GM12878 (cell line): ENCODE results near the gene CDC45. TPM values are rescaled to one million over a fixed set of nuclear protein-coding genes. Genes with fewer than 3 reads are reported as not detected.

Experiments used
- ATAC-seq: fragments of 200-7000 bp; cut with Tn5 transposase; 3 replicates; pipeline ENCODE4 v1.9.1; 2020; ENCODE audit warnings: mild to moderate bottlenecking, moderate library complexity
- BruUV-seq: library from RNA; stranded (reverse); fragments of 400-500 nt; replicated peaks from 2 replicates; lab custom pipeline; 2021; lab: Mats Ljungman, UMichigan
- CTCF ChIA-PET: fragments of 300-600 bp; sonication (Branson Sonifier 250); formaldehyde crosslinking; extraction: SDS; loops from one replicate; lab custom pipeline; 2021; ENCODE audit warnings: inconsistent platforms; lab: Yijun Ruan, JAX
- POLR2A ChIA-PET: fragments of 350-600 bp; formaldehyde crosslinking; extraction: SDS; loops from one replicate; lab custom pipeline; 2021; ENCODE audit warnings: inconsistent platforms; lab: Charles Lee
- RAD21 ChIA-PET: fragments of 300-600 bp; sonication (Branson Sonifier 250); formaldehyde crosslinking; loops from one replicate; lab custom pipeline; 2023; ENCODE audit warnings: antibody characterized with exemption; ENCODE audit not compliant: unreplicated experiment; lab: Charles Lee
- SMC1A ChIA-PET: fragments of 300-600 bp; sonication (Branson Sonifier 250); formaldehyde crosslinking; loops from one replicate; lab custom pipeline; 2023; ENCODE audit not compliant: unreplicated experiment, uncharacterized antibody; lab: Charles Lee
- DNase-seq: peaks from one replicate; pipeline ENCODE4 v3.0.0-alpha.2; 2011; ENCODE audit warnings: low read depth, low spot score
- FAIRE-seq: peaks from 3 replicates; lab custom pipeline; 2011; peaks lifted over from hg19 to GRCh38; lab: Jason Lieb, UNC
- H2AFZ ChIP-seq: 2 replicates; pipeline ENCODE4 v1.6.0; 2011; ENCODE audit warnings: low read depth, low read length, control low read depth; ENCODE audit not compliant: control insufficient read depth
- H3K27ac ChIP-seq: 2 replicates; pipeline ENCODE4 v1.5.1; 2011; ENCODE audit warnings: control low read depth; ENCODE audit not compliant: control insufficient read depth, insufficient read depth
- H3K27me3 ChIP-seq, 2 experiments: replicated peaks in 1 of 2; 2 replicates each; pipeline versions ENCODE4 v1.6.0 to v1.6.1; 2011; ENCODE audit warnings: low read length in 1 of 2; ENCODE audit not compliant: control insufficient read depth in 2 of 2, insufficient read depth in 2 of 2
- H3K36me3 ChIP-seq, 2 experiments: 2 replicates each; pipeline ENCODE4 v1.5.1; 2011; ENCODE audit warnings: low read length in 1 of 2; ENCODE audit not compliant: control insufficient read depth in 2 of 2, insufficient read depth in 2 of 2
- H3K4me1 ChIP-seq: 2 replicates; pipeline ENCODE4 v1.6.1; 2011; ENCODE audit warnings: mild to moderate bottlenecking, low read length, moderate library complexity, mixed read lengths; ENCODE audit not compliant: control insufficient read depth, insufficient read depth
- H3K4me2 ChIP-seq: 2 replicates; pipeline ENCODE4 v1.6.0; 2011; ENCODE audit warnings: control low read depth; ENCODE audit not compliant: control insufficient read depth, insufficient read depth
- H3K4me3 ChIP-seq: fragments of 200-600 bp; sonication (generic); 2 replicates; pipeline ENCODE4 v1.5.1; 2016
- H3K79me2 ChIP-seq: 2 replicates; pipeline ENCODE4 v1.6.0; 2011; ENCODE audit warnings: low read length; ENCODE audit not compliant: control insufficient read depth, insufficient read depth
- H3K9ac ChIP-seq: 2 replicates; pipeline ENCODE4 v1.8.0; 2011; ENCODE audit warnings: low read length, control low read depth, mixed read lengths; ENCODE audit not compliant: control insufficient read depth, insufficient read depth
- H3K9me3 ChIP-seq: replicated peaks from 3 replicates; pipeline ENCODE4 v1.5.1; 2011; ENCODE audit warnings: mild to moderate bottlenecking, low read length; ENCODE audit not compliant: control insufficient read depth, insufficient read depth
- H4K20me1 ChIP-seq: 2 replicates; pipeline ENCODE4 v1.6.0; 2011; ENCODE audit not compliant: control insufficient read depth, insufficient read depth
- CHD2 ChIP-seq: IDR thresholded peaks from 2 replicates; pipeline ENCODE4 v1.6.1; 2011; ENCODE audit warnings: low read depth, low read length, improper control_type of control experiment, borderline replicate concordance
- CTCF ChIP-seq, 3 experiments: IDR thresholded peaks in 2 of 3; conservative IDR thresholded peaks in 1 of 3; 2 replicates each; pipeline ENCODE4 v1.5.1; 2011; ENCODE audit warnings: low read depth in 3 of 3, low read length in 3 of 3, mild to moderate bottlenecking in 3 of 3, control low read depth in 2 of 3, moderate library complexity in 2 of 3, inconsistent platforms in 1 of 3, mixed read lengths in 1 of 3; ENCODE audit not compliant: control insufficient read depth in 2 of 3, insufficient read depth in 1 of 3; ENCODE audit errors: extremely low read depth in 1 of 3
- DPF2 ChIP-seq: fragments of 450-650 bp; IDR thresholded peaks from 2 replicates; pipeline ENCODE4 v1.6.1; 2017; ENCODE audit warnings: mild to moderate bottlenecking
- KAT2A ChIP-seq: conservative IDR thresholded peaks from 2 replicates; pipeline ENCODE4 v1.6.1; 2011; ENCODE audit warnings: low read depth, low read length; ENCODE audit not compliant: control insufficient read depth
- MXI1 ChIP-seq: fragments of 150-350 bp; IDR thresholded peaks from 2 replicates; pipeline ENCODE4 v1.6.1; 2011; ENCODE audit warnings: low read depth, mild to moderate bottlenecking, inconsistent platforms, low read length, improper control_type of control experiment
- WGBS: methylation state at CpG from one replicate; pipeline ENCODE4 v1.1.6; 2016; ENCODE audit warnings: low lambda C conversion rate; ENCODE audit not compliant: insufficient replicate concordance, insufficient coverage; ENCODE audit errors: missing lambda C conversion rate; 5-methylcytosine and 5-hydroxymethylcytosine counted together
- in situ Hi-C: fragments of 300-500 bp; cut with MboI; formaldehyde crosslinking; loops from 9 replicates; pipeline ENCODE4 v1.14.3; 2018; ENCODE audit warnings: mixed read lengths
- intact Hi-C: fragments of 100-400 bp; cut with micrococcal nuclease; formaldehyde crosslinking; loops from one replicate; pipeline ENCODE4 v1.14.2; 2022; ENCODE audit not compliant: unreplicated experiment
- polyA plus RNA-seq, 11 experiments: library from polyadenylated mRNA; depleted of rRNA in 4 of 11; unstranded in 6 of 11; stranded (reverse) in 5 of 11; fragments of >200 nt; fragmentation: Nextera tagmentation in 4 of 11; fragmentation: Illumina TruSeq in 1 of 11; extraction: Ambion mirVana in 4 of 11; extraction: Trizol in 1 of 11; gene quantifications; 1 replicate in 1 of 11; 2 replicates in 10 of 11; pipeline versions ENCODE4 v1.2.1 to v1.2.3, GENCODE V29; 2011 to 2016; ENCODE audit warnings: inconsistent platforms in 2 of 11, missing spikeins in 2 of 11, low read depth in 1 of 11
- total RNA-seq, 4 experiments: library from RNA; depleted of rRNA in 3 of 4; stranded (reverse); fragments of >200 nt in 3 of 4; fragmentation: Illumina TruSeq in 1 of 4; extraction: Trizol in 1 of 4; gene quantifications; 2 replicates each; pipeline versions ENCODE4 v1.2.1 to v1.2.3, GENCODE V29; 2013 to 2021

Gene CDC45
- total and polyA plus RNA-seq, 10 of the 15 experiments (the other 5 are each of a cell fraction or from before 2014, with no cell fraction given) = 40.8 to 88.5 (median 54.2) TPM

GRCh38 chr22:19514831-19515565, 35.3 kb downstream of the CDC45 start:
- no peak for FAIRE-seq
- POLR2A ChIA-PET = no interaction called here
- no peak overlapping the region for H3K27ac ChIP-seq
- H3K4me1 ChIP-seq = no peaks in the 10 kb centered on the region
- intact Hi-C loops = no loop called here
- WGBS = 97% methylated on average over 14 of the region's 14 CpGs
- ATAC-seq = no peak
- CTCF ChIA-PET = no interaction called here
- peaks cover 9 to 19% of the 10 kb centered on the region in 2 experiments; a peak in 3 of 4 replicates for H3K36me3 ChIP-seq
- DNase-seq = no peak
- RAD21 ChIA-PET = no interaction called here
- no peaks in the 10 kb centered on the region for H3K79me2 ChIP-seq
- no peak for TF ChIP-seq KAT2A
- no peak for TF ChIP-seq CTCF (IDR thresholded peaks at IDR 0.05 in 2 of 3, conservative IDR thresholded peaks at IDR 0.05 in 1 of 3; ENCODE audit: control insufficient read depth in 2 of 3, extremely low read depth in 1 of 3, insufficient read depth in 1 of 3, low read depth in 3 of 3, low read length in 3 of 3)
- no peak for TF ChIP-seq CHD2
- TF ChIP-seq DPF2 = no peak
- no peak for TF ChIP-seq MXI1
- no peaks in the 10 kb centered on the region for H3K9me3 ChIP-seq
- no peaks in the 10 kb centered on the region for H3K27me3 ChIP-seq
- H4K20me1 ChIP-seq = no peaks in the 10 kb centered on the region
- SMC1A ChIA-PET = no interaction called here
- in situ Hi-C loops = loop anchor here (5.0 kb wide), 1 partner anchor 52 kb away; no protein-coding TSS in a partner anchor
- H2AFZ ChIP-seq = no peak overlapping the region
- no peak overlapping the region for H3K4me2 ChIP-seq
- H3K4me3 ChIP-seq = no peak overlapping the region
- no peak overlapping the region for H3K9ac ChIP-seq
- BruUV-seq = no TSS peak
